MCF 10A (cell line): ENCODE data around the gene ZDHHC8. TPM values are rescaled to one million over a fixed set of nuclear protein-coding genes. Genes with fewer than 3 reads are reported as not detected.

Source experiments
- BruUV-seq: library from RNA; stranded (reverse); fragments of 400-500 nt; replicated peaks from 2 replicates; lab custom pipeline; 2021; lab: Mats Ljungman, UMichigan
- CTCF ChIA-PET: fragments of 300-600 bp; sonication (Branson Sonifier 250); formaldehyde crosslinking; extraction: SDS; loops from one replicate; lab custom pipeline; 2021; ENCODE audit warnings: antibody characterized with exemption, inconsistent platforms; lab: Yijun Ruan, JAX
- POLR2A ChIA-PET: fragments of 300-600, 350-650 bp; sonication (Branson Sonifier 250); formaldehyde crosslinking; extraction: SDS; loops from one replicate; lab custom pipeline; 2020; ENCODE audit warnings: antibody characterized with exemption, inconsistent platforms; lab: Yijun Ruan, JAX
- DNase-seq: peaks from one replicate; pipeline ENCODE4 v3.0.0-alpha.2; 2018; ENCODE audit not compliant: unreplicated experiment
- H3K27ac Mint-ChIP-seq: one replicate; pipeline ENCODE4 v1.8.0; 2022; ENCODE audit warnings: mild to moderate bottlenecking, low read depth, mixed read lengths; ENCODE audit not compliant: unreplicated experiment
- H3K27me3 Mint-ChIP-seq: one replicate; pipeline ENCODE4 v1.8.0; 2022; ENCODE audit warnings: mixed read lengths; ENCODE audit not compliant: insufficient read depth, unreplicated experiment
- H3K36me3 Mint-ChIP-seq: one replicate; pipeline ENCODE4 v1.8.0; 2022; ENCODE audit warnings: mild to moderate bottlenecking, moderate library complexity, mixed read lengths; ENCODE audit not compliant: insufficient read depth, unreplicated experiment
- H3K4me1 Mint-ChIP-seq: one replicate; pipeline ENCODE4 v1.8.0; 2022; ENCODE audit warnings: mixed read lengths; ENCODE audit not compliant: insufficient read depth, unreplicated experiment
- H3K4me3 Mint-ChIP-seq: one replicate; pipeline ENCODE4 v1.8.0; 2022; ENCODE audit warnings: mild to moderate bottlenecking, moderate library complexity, mixed read lengths; ENCODE audit not compliant: unreplicated experiment
- H3K9me3 Mint-ChIP-seq: one replicate; pipeline ENCODE4 v1.8.0; 2022; ENCODE audit warnings: mixed read lengths; ENCODE audit not compliant: unreplicated experiment
- CTCF ChIP-seq: fragments of 200-600 bp; IDR thresholded peaks from one replicate; pipeline ENCODE4 v1.8.0; 2022; ENCODE audit warnings: antibody characterized with exemption, mild to moderate bottlenecking; ENCODE audit not compliant: unreplicated experiment
- intact Hi-C: fragments of 100-400 bp; cut with micrococcal nuclease; formaldehyde crosslinking; loops from 2 replicates; pipeline ENCODE4 v1.14.1; 2022
- total RNA-seq: library from RNA; stranded (reverse); gene quantifications from 2 replicates; pipeline ENCODE4 v1.2.3, GENCODE V29; 2022

The ZDHHC8 gene
- total RNA-seq, 1 experiment from 2014 or later, result 44.8 TPM

- peaks cover 57% of the 10 kb centered on the region for H3K36me3 Mint-ChIP-seq
- no peak overlapping the region for H3K27ac Mint-ChIP-seq
- intact Hi-C loops, result loop anchor here (10.0 kb wide), 1 partner anchor 138 kb away; no protein-coding TSS in a partner anchor
- BruUV-seq, result TSS peak; percentile 2
- H3K27me3 Mint-ChIP-seq, result no peaks in the 10 kb centered on the region
- no peak overlapping the region for H3K4me3 Mint-ChIP-seq
- ChIA-PET POLR2A (interaction anchor here (0.7 kb wide), 1 partner anchor 99 kb away, joined by 3 read pairs; no protein-coding TSS in a partner anchor), CTCF (no interaction called here)
- peaks cover 5% of the 10 kb centered on the region for H3K4me1 Mint-ChIP-seq
- no peaks in the 10 kb centered on the region for H3K9me3 Mint-ChIP-seq
- TF ChIP-seq CTCF, result no peak
- no peak for DNase-seq
Observed at GRCh38 chr22:20112623-20113511, 18.7 kb upstream of the ZDHHC8 start.

DNA sequence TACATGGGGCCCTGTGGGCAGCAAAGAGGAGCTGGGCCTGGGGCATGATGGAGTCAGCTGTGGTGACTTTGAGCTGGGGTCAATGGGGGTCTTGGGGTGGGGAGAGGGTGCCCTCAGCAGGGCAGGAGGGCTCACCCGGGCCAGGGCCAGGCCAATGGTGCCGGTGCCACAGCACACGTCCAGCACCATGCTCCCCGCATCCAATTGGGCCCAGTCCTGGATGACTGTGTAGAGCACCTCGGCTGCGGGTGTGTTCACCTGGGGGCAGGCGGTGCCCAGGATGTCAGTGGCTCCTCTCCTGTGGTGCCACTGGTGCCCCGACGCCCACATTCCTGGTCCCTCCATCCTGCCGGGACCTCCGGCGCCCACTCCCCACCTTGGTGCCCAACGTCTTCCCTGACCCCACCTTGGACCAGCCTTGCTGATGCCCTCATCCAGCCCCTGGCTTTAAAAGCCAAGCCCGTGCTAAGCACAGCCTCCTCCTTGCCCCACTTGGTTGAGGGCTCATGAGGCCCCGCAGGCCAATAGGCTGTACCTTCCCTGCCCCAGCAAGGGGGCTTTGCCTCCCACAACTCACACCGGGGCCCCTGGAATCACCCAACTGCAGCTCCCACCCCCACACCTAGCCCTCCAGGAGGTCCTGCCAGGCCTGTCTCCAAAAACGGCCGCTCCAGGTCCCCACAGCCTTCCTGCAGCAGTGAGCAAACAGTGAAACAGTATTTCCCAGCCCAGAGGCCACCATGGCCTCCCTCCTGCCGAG lies 17.9 kb upstream of the ZDHHC8 start:
- H3K27me3 Mint-ChIP-seq, result no peaks in the 10 kb centered on the region
- intact Hi-C loops, result loop anchor here (10.0 kb wide), 1 partner anchor 139 kb away; no protein-coding TSS in a partner anchor
- TF ChIP-seq CTCF, result no peak
- peaks cover 6% of the 10 kb centered on the region for H3K4me1 Mint-ChIP-seq
- H3K36me3 Mint-ChIP-seq, result peaks cover 51% of the 10 kb centered on the region
- POLR2A ChIA-PET, result no interaction called here
- CTCF ChIA-PET, result no interaction called here
- DNase-seq, result no peak
- H3K4me3 Mint-ChIP-seq, result no peak overlapping the region
- H3K27ac Mint-ChIP-seq, result peak overlapping the region; percentile 9
- H3K9me3 Mint-ChIP-seq, result no peaks in the 10 kb centered on the region
- no TSS peak for BruUV-seq

GRCh38 chr22:20114506-20115475 lies 16.8 kb upstream of the ZDHHC8 start:
- Mint-ChIP-seq H3K27me3 (no peaks in the 10 kb centered on the region), H3K9me3 (no peaks in the 10 kb centered on the region), H3K36me3 (peaks cover 48% of the 10 kb centered on the region), H3K4me1 (peaks cover 9% of the 10 kb centered on the region), H3K4me3 (peak overlapping the region; percentile 85), H3K27ac (peak overlapping the region; percentile 72)
- no TSS peak for BruUV-seq
- intact Hi-C loops, result loop anchor here (10.0 kb wide), 1 partner anchor 140 kb away; no protein-coding TSS in a partner anchor
- POLR2A ChIA-PET, result interaction anchor here (0.7 kb wide), 2 partner anchors 87 to 471 kb away, joined by 3 read pairs; no protein-coding TSS in a partner anchor
- CTCF ChIA-PET, result interaction anchor here (0.6 kb wide), 1 partner anchor 196 kb away, joined by 4 read pairs; no protein-coding TSS in a partner anchor
- no peak for DNase-seq
- no peak for TF ChIP-seq CTCF
